ENCODE results near the gene NUDCD3. TPM values are rescaled to one million over a fixed set of nuclear protein-coding genes. Genes with fewer than 3 reads are reported as not detected.

NUDCD3 gene
- total and polyA plus RNA-seq, 8 donors = 12.9 to 147 (median 29.5) TPM

GRCh38 chr7:44400033-44400511, 90.4 kb downstream of the NUDCD3 start:
- intact Hi-C loops (cut with DNase I; ENCODE audit: low total_unique reads) = no loop called here
- 93 to 96% (median 95%) methylated on average over 14 of the region's 14 CpGs for WGBS, 5 donors
- Histone ChIP-seq H3K4me3 (no peak overlapping the region), H3K4me1 (peaks cover 0 to 11% (median 8%) of the 10 kb centered on the region in 4 donors), H3K36me3 (peaks cover 21 to 87% (median 70%) of the 10 kb centered on the region in 4 donors), H3K9me3 (no peaks in the 10 kb centered on the region), H3K27me3 (no peaks in the 10 kb centered on the region), H3K27ac (no peak overlapping the region)
- TF ChIP-seq EP300 (IDR thresholded peaks at IDR 0.05) (no peak), CTCF (IDR thresholded peaks at IDR 0.05) (no peak), POLR2A (IDR thresholded peaks at IDR 0.05) (no peak), POLR2AphosphoS5 (IDR thresholded peaks at IDR 0.05) (no peak)
- no peak for DNase-seq

GRCh38 chr7:44398953-44399574, 91.4 kb downstream of the NUDCD3 start:
- Histone ChIP-seq H3K4me1 (peaks cover 0 to 11% (median 8%) of the 10 kb centered on the region in 4 donors), H3K27me3 (no peaks in the 10 kb centered on the region), H3K9me3 (no peaks in the 10 kb centered on the region), H3K27ac (no peak overlapping the region), H3K36me3 (peaks cover 21 to 84% (median 69%) of the 10 kb centered on the region in 4 donors), H3K4me3 (no peak overlapping the region)
- WGBS, 5 donors = 84 to 93% (median 91%) methylated on average over 8 of the region's 8 CpGs
- no peak for DNase-seq
- intact Hi-C loops (cut with DNase I; ENCODE audit: low total_unique reads) = no loop called here
- TF ChIP-seq POLR2A (IDR thresholded peaks at IDR 0.05) (no peak), POLR2AphosphoS5 (IDR thresholded peaks at IDR 0.05) (no peak), EP300 (IDR thresholded peaks at IDR 0.05) (no peak), CTCF (IDR thresholded peaks at IDR 0.05) (no peak)

GRCh38 chr7:44398511-44398911, 91.9 kb downstream of the NUDCD3 start:
- TF ChIP-seq EP300 (IDR thresholded peaks at IDR 0.05) = no peak
- TF ChIP-seq POLR2AphosphoS5 (IDR thresholded peaks at IDR 0.05) = peak in 1 of 3 donors; percentile 40
- no peak overlapping the region for H3K4me3 ChIP-seq
- peaks cover 0 to 11% (median 8%) of the 10 kb centered on the region in 4 donors for H3K4me1 ChIP-seq
- peak in 1 of 2 donors; percentile 17 for DNase-seq
- 78 to 88% (median 80%) methylated on average over 13 of the region's 13 CpGs for WGBS, 5 donors
- no peaks in the 10 kb centered on the region for H3K9me3 ChIP-seq
- no peak overlapping the region for H3K27ac ChIP-seq
- no peaks in the 10 kb centered on the region for H3K27me3 ChIP-seq
- peaks cover 19 to 84% (median 69%) of the 10 kb centered on the region in 4 donors for H3K36me3 ChIP-seq
- intact Hi-C loops (cut with DNase I; ENCODE audit: low total_unique reads) = no loop called here

GRCh38 chr7:44396931-44397545, 93.4 kb downstream of the NUDCD3 start:
- H3K4me3 ChIP-seq = no peak overlapping the region
- no peaks in the 10 kb centered on the region for H3K9me3 ChIP-seq
- intact Hi-C loops (cut with DNase I; ENCODE audit: low total_unique reads) = no loop called here
- H3K27me3 ChIP-seq = no peaks in the 10 kb centered on the region
- TF ChIP-seq POLR2AphosphoS5 (IDR thresholded peaks at IDR 0.05) = no peak
- TF ChIP-seq CTCF (IDR thresholded peaks at IDR 0.05) = no peak
- TF ChIP-seq EP300 (IDR thresholded peaks at IDR 0.05) = no peak
- TF ChIP-seq POLR2A (IDR thresholded peaks at IDR 0.05) = no peak
- WGBS, 5 donors = 86 to 97% (median 90%) methylated on average over 8 of the region's 8 CpGs
- H3K4me1 ChIP-seq = peaks cover 0 to 11% (median 8%) of the 10 kb centered on the region in 4 donors
- H3K36me3 ChIP-seq = peaks cover 9 to 82% (median 65%) of the 10 kb centered on the region in 4 donors
- DNase-seq = no peak
- H3K27ac ChIP-seq = no peak overlapping the region
